HFFc6 (cell line): ENCODE data around the gene CCN2. TPM values are rescaled to one million over a fixed set of nuclear protein-coding genes. Genes with fewer than 3 reads are reported as not detected.
A peak's percentile ranks its signal among the peaks of the same experiment; 100 is the strongest.

Experiments
- DNase-seq: peaks from one replicate; pipeline ENCODE4 v3.0.0-alpha.2; 2018
- H3K27ac Mint-ChIP-seq: 2 replicates; pipeline ENCODE4 v1.8.0; 2020; ENCODE audit warnings: mild to moderate bottlenecking, mixed read lengths
- H3K27me3 Mint-ChIP-seq: 2 replicates; pipeline ENCODE4 v1.8.0; 2021; ENCODE audit warnings: mild to moderate bottlenecking, moderate library complexity, mixed read lengths; ENCODE audit not compliant: insufficient read depth
- H3K36me3 Mint-ChIP-seq: 2 replicates; pipeline ENCODE4 v1.8.0; 2021; ENCODE audit warnings: low read depth, mixed read lengths
- H3K4me1 Mint-ChIP-seq: 2 replicates; pipeline ENCODE4 v1.8.0; 2020; ENCODE audit warnings: low read depth, mixed read lengths
- H3K4me3 Mint-ChIP-seq: 2 replicates; pipeline ENCODE4 v1.8.0; 2020; ENCODE audit warnings: mild to moderate bottlenecking, moderate library complexity, mixed read lengths
- H3K9me3 Mint-ChIP-seq: 2 replicates; pipeline ENCODE4 v1.8.0; 2020; ENCODE audit warnings: mild to moderate bottlenecking, mixed read lengths
- total RNA-seq, 6 experiments: library from RNA; stranded (reverse); fragmentation: NEBNext Ultra II Directional; extraction: Animal tissue kit (Norgen Biotek cat#: 25700); gene quantifications; 2 replicates in 1 of 6; 3 replicates in 5 of 6; pipeline ENCODE4 v1.2.3, GENCODE V29; 2021
- TF ChIP-seq, protein P1 (sequence below): fragments of 200-600 bp; sonication (generic); IDR thresholded peaks from 2 replicates; pipeline ENCODE4 v1.5.0; 2021; ENCODE audit warnings: antibody characterized with exemption, mild to moderate bottlenecking

Gene CCN2
- total RNA-seq, 6 experiments from 2014 or later: 493 to 923 (median 550) TPM

DNA sequence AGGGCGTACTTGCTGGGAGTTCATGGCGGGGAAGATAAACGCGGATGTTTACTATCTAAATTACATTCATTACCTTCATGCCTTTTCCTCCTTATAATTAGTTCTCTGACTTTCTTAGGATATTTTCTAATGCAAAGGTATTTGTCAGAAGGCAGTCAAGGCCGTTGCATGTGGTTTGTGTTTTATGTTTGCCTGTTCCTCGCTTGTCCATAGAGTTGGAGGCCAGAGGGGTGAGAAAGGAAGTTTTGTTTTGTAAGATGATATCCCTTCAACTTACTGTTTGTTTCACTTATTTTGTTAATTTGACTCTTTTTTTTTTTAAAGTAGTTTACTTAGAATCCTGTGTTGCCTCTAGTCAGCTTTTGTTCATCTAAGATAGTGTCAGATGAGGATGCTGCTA lies 4.0 kb upstream of the CCN2 start:
- Mint-ChIP-seq H3K9me3 (peaks cover 3% of the 10 kb centered on the region; the same call in 1 of the 2 replicates), H3K36me3 (peaks cover 4% of the 10 kb centered on the region), H3K4me3 (no peak overlapping the region), H3K4me1 (peaks cover 53% of the 10 kb centered on the region), H3K27ac (peak overlapping the region; percentile 69; the same call in 1 of the 2 replicates), H3K27me3 (peaks cover 10% of the 10 kb centered on the region)
- DNase-seq: no peak
- TF ChIP-seq, protein P1, sequence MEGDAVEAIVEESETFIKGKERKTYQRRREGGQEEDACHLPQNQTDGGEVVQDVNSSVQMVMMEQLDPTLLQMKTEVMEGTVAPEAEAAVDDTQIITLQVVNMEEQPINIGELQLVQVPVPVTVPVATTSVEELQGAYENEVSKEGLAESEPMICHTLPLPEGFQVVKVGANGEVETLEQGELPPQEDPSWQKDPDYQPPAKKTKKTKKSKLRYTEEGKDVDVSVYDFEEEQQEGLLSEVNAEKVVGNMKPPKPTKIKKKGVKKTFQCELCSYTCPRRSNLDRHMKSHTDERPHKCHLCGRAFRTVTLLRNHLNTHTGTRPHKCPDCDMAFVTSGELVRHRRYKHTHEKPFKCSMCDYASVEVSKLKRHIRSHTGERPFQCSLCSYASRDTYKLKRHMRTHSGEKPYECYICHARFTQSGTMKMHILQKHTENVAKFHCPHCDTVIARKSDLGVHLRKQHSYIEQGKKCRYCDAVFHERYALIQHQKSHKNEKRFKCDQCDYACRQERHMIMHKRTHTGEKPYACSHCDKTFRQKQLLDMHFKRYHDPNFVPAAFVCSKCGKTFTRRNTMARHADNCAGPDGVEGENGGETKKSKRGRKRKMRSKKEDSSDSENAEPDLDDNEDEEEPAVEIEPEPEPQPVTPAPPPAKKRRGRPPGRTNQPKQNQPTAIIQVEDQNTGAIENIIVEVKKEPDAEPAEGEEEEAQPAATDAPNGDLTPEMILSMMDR: no peak

GRCh38 chr6:131954775-131955107 lies 3.6 kb upstream of the CCN2 start:
- peaks cover 7% of the 10 kb centered on the region; the same call in 1 of the 2 replicates for H3K9me3 Mint-ChIP-seq
- peak; percentile 62 for DNase-seq
- TF ChIP-seq, protein P1: no peak
- peaks cover 53% of the 10 kb centered on the region for H3K4me1 Mint-ChIP-seq
- H3K4me3 Mint-ChIP-seq: 0 out of 2 replicates have a peak overlapping the region, but pooled peaks have one; percentile 44
- H3K36me3 Mint-ChIP-seq: peaks cover 9% of the 10 kb centered on the region
- H3K27me3 Mint-ChIP-seq: peaks cover 15% of the 10 kb centered on the region
- peak overlapping the region; percentile 69 for H3K27ac Mint-ChIP-seq

- peaks cover 10% of the 10 kb centered on the region; the same call in 1 of the 2 replicates for H3K9me3 Mint-ChIP-seq
- peak overlapping the region; percentile 44; the same call in 1 of the 2 replicates for H3K4me3 Mint-ChIP-seq
- H3K4me1 Mint-ChIP-seq: peaks cover 57% of the 10 kb centered on the region
- peaks cover 20% of the 10 kb centered on the region for H3K27me3 Mint-ChIP-seq
- H3K27ac Mint-ChIP-seq: peak overlapping the region; percentile 69
- H3K36me3 Mint-ChIP-seq: peaks cover 14% of the 10 kb centered on the region
- no peak for DNase-seq
- TF ChIP-seq, protein P1: no peak
Measured at GRCh38 chr6:131954059-131954774, 3.0 kb upstream of the CCN2 start.

DNA sequence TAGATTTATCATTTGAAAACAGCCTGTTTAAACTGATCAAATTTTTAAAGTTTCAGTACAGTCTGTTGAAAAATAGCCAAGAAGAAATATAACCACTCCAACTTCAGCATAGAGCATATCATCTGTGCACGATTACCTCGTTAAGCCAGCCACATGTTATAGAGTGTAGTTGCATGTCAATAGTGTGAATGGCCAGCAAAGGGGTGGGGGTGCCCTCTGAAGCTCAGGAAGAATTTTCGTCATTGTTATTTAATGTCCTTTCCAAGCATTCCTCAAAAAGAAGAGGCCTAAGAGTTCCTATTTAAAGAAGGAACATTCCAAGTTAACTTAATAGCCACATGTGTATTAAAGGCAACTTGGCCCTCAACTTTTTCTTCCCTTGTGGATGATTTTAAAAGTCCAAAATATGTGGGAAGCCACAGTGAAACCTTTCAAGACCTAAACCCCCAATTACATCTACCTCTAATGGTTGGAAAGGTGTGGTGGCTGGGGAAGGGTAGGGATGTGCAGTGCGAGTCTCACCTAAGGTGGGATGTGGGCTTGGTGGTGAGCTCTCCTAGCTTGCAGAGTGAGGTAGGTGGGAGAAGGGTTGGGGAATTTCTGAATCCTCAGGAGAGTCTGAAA lies 1.8 kb upstream of the CCN2 start:
- Mint-ChIP-seq H3K36me3 (peaks cover 26% of the 10 kb centered on the region), H3K27me3 (peaks cover 31% of the 10 kb centered on the region), H3K4me1 (peaks cover 63% of the 10 kb centered on the region), H3K27ac (no peak overlapping the region), H3K4me3 (no peak overlapping the region), H3K9me3 (peaks cover 11% of the 10 kb centered on the region; the same call in 1 of the 2 replicates)
- TF ChIP-seq, protein P1: no peak
- no peak for DNase-seq

GRCh38 chr6:131951576-131952230 lies 531 bp upstream of the CCN2 start:
- TF ChIP-seq, protein P1: no peak
- H3K36me3 Mint-ChIP-seq: peaks cover 39% of the 10 kb centered on the region
- DNase-seq: no peak
- peaks cover 42% of the 10 kb centered on the region for H3K27me3 Mint-ChIP-seq
- peak overlapping the region; percentile 62 for H3K27ac Mint-ChIP-seq
- peak overlapping the region; percentile 76 for H3K4me3 Mint-ChIP-seq
- H3K4me1 Mint-ChIP-seq: peaks cover 71% of the 10 kb centered on the region
- peaks cover 22% of the 10 kb centered on the region for H3K9me3 Mint-ChIP-seq
